ENCODE data around the gene RBM27. TPM values are rescaled to one million over a fixed set of nuclear protein-coding genes. Genes with fewer than 3 reads are reported as not detected.
"Not testable (repeated sequence)": the region's sequence is repeated elsewhere in the genome, so short reads cannot be mapped to it uniquely, and the experiment has no call there.

RBM27 gene, protein sequence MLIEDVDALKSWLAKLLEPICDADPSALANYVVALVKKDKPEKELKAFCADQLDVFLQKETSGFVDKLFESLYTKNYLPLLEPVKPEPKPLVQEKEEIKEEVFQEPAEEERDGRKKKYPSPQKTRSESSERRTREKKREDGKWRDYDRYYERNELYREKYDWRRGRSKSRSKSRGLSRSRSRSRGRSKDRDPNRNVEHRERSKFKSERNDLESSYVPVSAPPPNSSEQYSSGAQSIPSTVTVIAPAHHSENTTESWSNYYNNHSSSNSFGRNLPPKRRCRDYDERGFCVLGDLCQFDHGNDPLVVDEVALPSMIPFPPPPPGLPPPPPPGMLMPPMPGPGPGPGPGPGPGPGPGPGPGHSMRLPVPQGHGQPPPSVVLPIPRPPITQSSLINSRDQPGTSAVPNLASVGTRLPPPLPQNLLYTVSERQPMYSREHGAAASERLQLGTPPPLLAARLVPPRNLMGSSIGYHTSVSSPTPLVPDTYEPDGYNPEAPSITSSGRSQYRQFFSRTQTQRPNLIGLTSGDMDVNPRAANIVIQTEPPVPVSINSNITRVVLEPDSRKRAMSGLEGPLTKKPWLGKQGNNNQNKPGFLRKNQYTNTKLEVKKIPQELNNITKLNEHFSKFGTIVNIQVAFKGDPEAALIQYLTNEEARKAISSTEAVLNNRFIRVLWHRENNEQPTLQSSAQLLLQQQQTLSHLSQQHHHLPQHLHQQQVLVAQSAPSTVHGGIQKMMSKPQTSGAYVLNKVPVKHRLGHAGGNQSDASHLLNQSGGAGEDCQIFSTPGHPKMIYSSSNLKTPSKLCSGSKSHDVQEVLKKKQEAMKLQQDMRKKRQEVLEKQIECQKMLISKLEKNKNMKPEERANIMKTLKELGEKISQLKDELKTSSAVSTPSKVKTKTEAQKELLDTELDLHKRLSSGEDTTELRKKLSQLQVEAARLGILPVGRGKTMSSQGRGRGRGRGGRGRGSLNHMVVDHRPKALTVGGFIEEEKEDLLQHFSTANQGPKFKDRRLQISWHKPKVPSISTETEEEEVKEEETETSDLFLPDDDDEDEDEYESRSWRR
- total RNA-seq (10 to 100 TPM; 30.8 to 31.9 TPM), polyA plus RNA-seq (5.1 TPM)

DNA sequence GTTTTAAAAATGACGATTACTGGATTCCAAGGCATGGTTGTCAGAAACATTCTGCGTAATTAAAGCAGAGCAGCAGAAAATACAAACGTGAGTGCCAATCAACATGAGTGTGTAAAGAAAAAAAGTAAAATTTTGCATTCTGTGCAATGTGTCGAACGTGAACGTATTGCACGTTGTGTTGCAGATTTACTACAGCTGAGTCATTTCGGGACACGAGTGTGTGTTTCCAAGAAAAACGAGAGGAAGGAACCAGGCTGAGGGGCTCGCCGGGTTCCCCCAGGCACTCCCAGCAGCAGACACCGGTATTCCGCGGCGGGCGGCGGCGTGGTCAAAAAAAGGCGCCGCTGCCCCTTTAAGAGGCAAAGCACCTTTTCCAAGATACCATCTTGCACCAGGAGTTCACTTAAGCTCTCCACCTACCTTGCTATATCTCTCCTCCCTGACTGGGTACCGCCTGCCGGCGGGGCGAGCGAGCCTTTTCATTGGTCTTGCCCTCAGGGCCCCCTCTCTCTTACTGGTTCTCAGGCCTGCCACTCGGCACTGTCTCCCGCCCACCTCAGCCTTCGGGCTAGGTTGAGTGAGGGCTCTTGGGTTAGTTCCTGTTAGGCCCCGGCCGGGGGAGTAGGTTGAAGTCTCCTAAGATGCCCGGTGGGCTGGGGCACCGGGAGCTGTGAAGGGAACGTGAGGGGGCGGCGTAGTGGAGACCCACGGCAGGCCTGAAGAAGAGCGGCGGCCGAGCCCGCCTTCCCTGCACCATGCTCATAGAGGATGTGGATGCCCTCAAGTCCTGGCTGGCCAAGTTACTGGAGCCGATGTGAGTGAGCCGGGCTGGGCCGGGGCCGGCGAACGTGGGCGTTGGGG is at the start of gene RBM27:
RBM27 (plus strand) TSS at position 595 of the 861 bp plus-strand sequence; CDS start at position 756, 161 bp downstream.
- Mint-ChIP-seq H3K36me3 (peaks cover 0 to 2% (median 0%) of the 10 kb centered on the region in 3 donors), H3K9me3 (no peaks in the 10 kb centered on the region), H3K27ac (no peak within 1 kb of the TSS), H3K27me3 (no peaks in the 10 kb centered on the region), H3K4me1 (peaks cover 18 to 21% (median 18%) of the 10 kb centered on the region in 3 donors), H3K4me3 (no peak within 1 kb of the TSS)
- peak within 1 kb of the TSS; percentile 74 for H3K27ac ChIP-seq (ENCODE audit: low read depth, low read length)
- H3K27me3 ChIP-seq (ENCODE audit: insufficient read depth, low read length, poor library complexity, severe bottlenecking): no peaks in the 10 kb centered on the region
- POLR2A ChIA-PET: interaction anchor here (0.8 to 1.5 kb wide), 2 partner anchors 18 to 20 kb away, joined by 9 to 13 read pairs; partner anchors contain the start of gene LARS1
- H3K9me3 ChIP-seq (ENCODE audit: low read length): no peaks in the 10 kb centered on the region
- peak; percentile 91 to 99 (median 98) for DNase-seq
- H3K4me1 ChIP-seq (ENCODE audit: insufficient read depth, low read length): peaks cover 27% of the 10 kb centered on the region
- peak within 1 kb of the TSS; percentile 83 for H3K4me3 ChIP-seq (ENCODE audit: low read length)
- H3K36me3 ChIP-seq (ENCODE audit: insufficient read depth, low read length): no peaks in the 10 kb centered on the region
- CTCF ChIA-PET: interaction anchor here (0.6 to 0.7 kb wide), 2 partner anchors 19 to 461 kb away, joined by 3 read pairs; no protein-coding TSS in a partner anchor

DNA sequence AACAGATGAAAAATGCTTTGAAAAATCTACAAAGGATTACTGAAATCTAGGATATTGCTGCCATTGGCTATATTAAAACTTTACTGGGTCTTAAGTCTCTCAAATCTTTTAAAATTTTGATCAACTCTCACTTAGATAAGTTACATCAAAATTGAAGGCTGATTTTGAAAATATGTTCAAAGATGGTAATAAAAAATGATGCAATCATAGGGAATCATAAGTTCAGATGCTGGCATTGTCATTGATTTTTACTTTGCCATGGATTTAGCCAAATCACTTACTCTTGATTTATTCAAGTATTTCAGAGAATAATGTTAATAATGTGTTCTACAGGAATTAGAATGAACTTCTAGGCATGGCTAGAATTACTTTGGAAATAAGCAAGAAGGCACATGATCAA is 45.1 kb upstream of the RBM27 start:
- H3K27me3 Mint-ChIP-seq: no peaks in the 10 kb centered on the region
- H3K9me3 ChIP-seq (ENCODE audit: low read length): no peaks in the 10 kb centered on the region
- POLR2A ChIA-PET: no interaction called here
- no peaks in the 10 kb centered on the region for H3K9me3 Mint-ChIP-seq
- no peaks in the 10 kb centered on the region for H3K27me3 ChIP-seq (ENCODE audit: insufficient read depth, low read length, poor library complexity, severe bottlenecking)
- peaks cover 0 to 1% (median 0%) of the 10 kb centered on the region in 3 donors for H3K4me1 Mint-ChIP-seq
- H3K36me3 ChIP-seq (ENCODE audit: insufficient read depth, low read length): peaks cover 27% of the 10 kb centered on the region
- H3K27ac Mint-ChIP-seq: no peak overlapping the region
- peaks cover 12 to 77% (median 34%) of the 10 kb centered on the region in 3 donors for H3K36me3 Mint-ChIP-seq
- H3K4me1 ChIP-seq (ENCODE audit: insufficient read depth, low read length): no peaks in the 10 kb centered on the region
- H3K27ac ChIP-seq (ENCODE audit: low read depth, low read length): no peak overlapping the region
- H3K4me3 Mint-ChIP-seq: no peak overlapping the region
- CTCF ChIA-PET: no interaction called here
- DNase-seq: no peak
- no peak overlapping the region for H3K4me3 ChIP-seq (ENCODE audit: low read length)

DNA sequence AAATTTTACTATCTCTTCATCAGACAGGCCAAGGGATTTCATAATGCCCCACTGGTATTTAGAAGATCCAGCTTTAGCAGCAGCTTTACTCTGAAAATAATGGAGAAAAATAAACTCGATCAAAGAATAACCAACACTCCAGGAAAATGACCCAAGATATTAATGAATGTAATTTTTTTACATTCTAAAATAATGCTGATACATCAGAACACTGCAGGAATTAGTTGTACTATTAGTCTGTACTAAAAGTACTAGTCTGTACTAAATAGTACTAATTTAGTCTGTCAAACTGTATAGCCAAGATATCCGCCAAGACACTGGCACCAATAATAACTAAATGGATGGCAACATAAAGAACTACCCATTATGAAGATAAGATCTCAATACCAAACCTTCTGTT is 39.0 kb upstream of the RBM27 start:
- Mint-ChIP-seq H3K4me3 (no peak overlapping the region), H3K27ac (peak overlapping the region in 2 of 8 donors; percentile 23 to 58), H3K27me3 (no peaks in the 10 kb centered on the region), H3K9me3 (no peaks in the 10 kb centered on the region), H3K36me3 (peaks cover 11 to 79% (median 35%) of the 10 kb centered on the region in 3 donors), H3K4me1 (peaks cover 0 to 3% (median 3%) of the 10 kb centered on the region in 3 donors)
- Histone ChIP-seq H3K27me3 (ENCODE audit: insufficient read depth, low read length, poor library complexity, severe bottlenecking) (no peaks in the 10 kb centered on the region), H3K4me3 (ENCODE audit: low read length) (no peak overlapping the region), H3K4me1 (ENCODE audit: insufficient read depth, low read length) (no peaks in the 10 kb centered on the region), H3K27ac (ENCODE audit: low read depth, low read length) (no peak overlapping the region), H3K9me3 (ENCODE audit: low read length) (no peaks in the 10 kb centered on the region), H3K36me3 (ENCODE audit: insufficient read depth, low read length) (peaks cover 33% of the 10 kb centered on the region)
- DNase-seq: no peak
- ChIA-PET CTCF (no interaction called here), POLR2A (no interaction called here)

DNA sequence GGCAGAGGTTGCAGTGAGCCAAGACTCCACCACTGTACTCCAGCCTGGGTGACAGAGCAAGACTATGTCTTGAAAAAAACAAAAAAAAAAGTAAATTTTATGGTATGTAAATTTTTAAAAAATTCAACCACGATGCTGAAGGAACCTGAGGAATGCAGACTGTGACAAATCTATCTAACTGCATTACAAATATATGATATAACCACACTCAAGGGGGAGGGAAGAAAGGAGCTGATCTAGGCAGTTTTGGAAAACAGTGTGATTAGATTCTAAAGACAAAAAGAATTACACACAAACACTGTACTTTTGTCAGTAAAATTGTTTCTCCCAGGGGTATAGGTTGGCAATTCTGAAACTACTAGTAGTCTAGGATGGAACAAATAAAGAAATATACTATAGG is 37.9 kb upstream of the RBM27 start:
- peaks cover 0 to 7% (median 3%) of the 10 kb centered on the region in 3 donors for H3K4me1 Mint-ChIP-seq
- no peaks in the 10 kb centered on the region for H3K4me1 ChIP-seq (ENCODE audit: insufficient read depth, low read length)
- no peak overlapping the region for H3K4me3 ChIP-seq (ENCODE audit: low read length)
- H3K27ac ChIP-seq (ENCODE audit: low read depth, low read length): no peak overlapping the region
- no peaks in the 10 kb centered on the region for H3K27me3 Mint-ChIP-seq
- DNase-seq: no peak
- no peak overlapping the region for H3K4me3 Mint-ChIP-seq
- H3K36me3 Mint-ChIP-seq: peaks cover 16 to 79% (median 37%) of the 10 kb centered on the region in 3 donors
- no peaks in the 10 kb centered on the region for H3K9me3 ChIP-seq (ENCODE audit: low read length)
- POLR2A ChIA-PET: no interaction called here
- peak overlapping the region in 2 of 8 donors; percentile 17 to 21 for H3K27ac Mint-ChIP-seq
- no peaks in the 10 kb centered on the region for H3K9me3 Mint-ChIP-seq
- no peaks in the 10 kb centered on the region for H3K27me3 ChIP-seq (ENCODE audit: insufficient read depth, low read length, poor library complexity, severe bottlenecking)
- H3K36me3 ChIP-seq (ENCODE audit: insufficient read depth, low read length): peaks cover 38% of the 10 kb centered on the region
- CTCF ChIA-PET: no interaction called here

DNA sequence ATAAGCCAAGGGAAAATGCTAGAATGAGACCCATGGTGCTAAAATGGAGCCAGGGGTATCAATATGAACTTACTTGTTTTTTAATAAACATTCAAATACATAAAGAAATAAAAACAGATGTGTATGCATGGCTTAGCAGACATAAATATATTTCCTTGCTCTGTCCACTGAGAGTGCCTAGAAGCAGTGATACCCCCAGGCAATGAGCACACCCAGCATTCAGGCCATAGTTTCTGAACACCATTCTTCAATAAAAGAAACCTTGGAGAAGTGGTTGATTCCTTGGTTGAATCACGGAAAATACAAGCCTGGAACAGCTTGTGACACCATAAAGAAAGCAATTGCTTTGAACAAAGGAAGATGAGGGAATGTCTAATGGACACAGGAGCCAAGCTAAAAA is 37.5 kb upstream of the RBM27 start:
- POLR2A ChIA-PET: no interaction called here
- Mint-ChIP-seq H3K4me1 (peaks cover 0 to 7% (median 3%) of the 10 kb centered on the region in 3 donors), H3K27me3 (no peaks in the 10 kb centered on the region), H3K4me3 (no peak overlapping the region), H3K27ac (peak overlapping the region in 2 of 8 donors; percentile 20 to 21), H3K9me3 (no peaks in the 10 kb centered on the region), H3K36me3 (peaks cover 18 to 80% (median 37%) of the 10 kb centered on the region in 3 donors)
- no peak for DNase-seq
- Histone ChIP-seq H3K9me3 (ENCODE audit: low read length) (no peaks in the 10 kb centered on the region), H3K4me3 (ENCODE audit: low read length) (no peak overlapping the region), H3K4me1 (ENCODE audit: insufficient read depth, low read length) (no peaks in the 10 kb centered on the region), H3K27me3 (ENCODE audit: insufficient read depth, low read length, poor library complexity, severe bottlenecking) (no peaks in the 10 kb centered on the region), H3K36me3 (ENCODE audit: insufficient read depth, low read length) (peaks cover 43% of the 10 kb centered on the region), H3K27ac (ENCODE audit: low read depth, low read length) (no peak overlapping the region)
- CTCF ChIA-PET: interaction anchor here (0.6 kb wide), 1 partner anchor 81 kb away, joined by 3 read pairs; no protein-coding TSS in a partner anchor

DNA sequence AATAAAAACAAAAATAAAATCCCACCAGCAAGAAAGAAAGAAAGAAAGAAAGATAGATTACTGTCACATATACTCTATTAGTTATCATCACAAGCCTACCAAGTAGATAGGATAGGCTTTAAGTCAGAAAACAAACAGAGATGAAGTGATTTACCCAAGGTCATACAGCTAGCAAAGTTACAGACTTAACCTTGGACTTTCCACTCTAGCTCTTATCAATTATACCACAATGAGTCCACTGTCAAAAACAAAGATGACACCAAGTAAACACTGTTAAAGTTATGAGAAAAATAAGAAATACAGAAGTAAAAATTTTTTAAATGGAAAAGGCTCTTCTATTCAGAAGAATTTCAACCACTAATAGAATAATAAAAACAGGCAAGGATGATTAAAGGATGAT is 34.3 kb upstream of the RBM27 start:
- no peaks in the 10 kb centered on the region for H3K27me3 Mint-ChIP-seq
- Histone ChIP-seq H3K27ac (ENCODE audit: low read depth, low read length) (no peak overlapping the region), H3K9me3 (ENCODE audit: low read length) (no peaks in the 10 kb centered on the region), H3K4me3 (ENCODE audit: low read length) (no peak overlapping the region), H3K27me3 (ENCODE audit: insufficient read depth, low read length, poor library complexity, severe bottlenecking) (no peaks in the 10 kb centered on the region), H3K4me1 (ENCODE audit: insufficient read depth, low read length) (no peaks in the 10 kb centered on the region), H3K36me3 (ENCODE audit: insufficient read depth, low read length) (peaks cover 38% of the 10 kb centered on the region)
- peaks cover 7 to 66% (median 25%) of the 10 kb centered on the region in 3 donors for H3K36me3 Mint-ChIP-seq
- no peak for DNase-seq
- H3K27ac Mint-ChIP-seq: no peak overlapping the region
- CTCF ChIA-PET: no interaction called here
- POLR2A ChIA-PET: no interaction called here
- H3K4me3 Mint-ChIP-seq: no peak overlapping the region
- H3K9me3 Mint-ChIP-seq: no peaks in the 10 kb centered on the region
- peaks cover 8 to 12% (median 8%) of the 10 kb centered on the region in 3 donors for H3K4me1 Mint-ChIP-seq

DNA sequence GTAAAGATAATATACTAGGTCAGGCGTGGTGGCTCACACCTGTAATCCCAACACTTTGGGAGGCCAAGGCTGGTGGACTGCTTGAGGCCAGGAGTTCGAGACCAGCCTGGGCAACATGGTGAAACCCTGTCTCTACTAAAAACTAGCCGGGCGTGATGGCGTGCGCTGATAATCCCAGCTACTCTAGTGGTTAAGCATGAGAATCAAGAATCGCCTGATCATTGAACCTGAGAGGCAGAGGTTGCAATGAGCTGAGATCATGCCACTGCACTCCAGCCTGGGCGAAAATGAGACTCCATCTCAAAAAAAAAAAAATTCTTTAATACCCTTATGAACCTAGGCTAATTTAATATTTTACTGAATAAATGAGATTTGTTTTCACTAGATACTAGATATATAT is 30.4 kb upstream of the RBM27 start:
- POLR2A ChIA-PET: interaction anchor here (0.6 kb wide), 1 partner anchor 10 kb away, joined by 8 read pairs; no protein-coding TSS in a partner anchor
- H3K27ac Mint-ChIP-seq; H3K4me3 ChIP-seq (ENCODE audit: low read length); H3K4me1 ChIP-seq (ENCODE audit: insufficient read depth, low read length); H3K27me3 Mint-ChIP-seq; H3K27me3 ChIP-seq (ENCODE audit: insufficient read depth, low read length, poor library complexity, severe bottlenecking); H3K4me3 Mint-ChIP-seq; H3K9me3 Mint-ChIP-seq; H3K9me3 ChIP-seq (ENCODE audit: low read length); DNase-seq; H3K27ac ChIP-seq (ENCODE audit: low read depth, low read length); CTCF ChIA-PET: not testable (repeated sequence)
- Mint-ChIP-seq H3K4me1 (peaks cover 6 to 13% (median 13%) of the 10 kb centered on the region in 3 donors), H3K36me3 (peaks cover 7 to 53% (median 16%) of the 10 kb centered on the region in 3 donors)
- H3K36me3 ChIP-seq (ENCODE audit: insufficient read depth, low read length): peaks cover 16% of the 10 kb centered on the region

All from CD8-positive, alpha-beta memory T cell (primary cell).